Gastroesophageal sphincter (tissue), 4 donors: ENCODE results near the gene VWCE. TPM values are rescaled to one million over a fixed set of nuclear protein-coding genes. Genes with fewer than 3 reads are reported as not detected.

ENCODE experiments used
- ATAC-seq: fragments of 150-250 bp; one replicate; pipeline ENCODE4 v1.9.1; 2016; ENCODE audit warnings: mild to moderate bottlenecking, moderate library complexity
- H3K27ac ChIP-seq, 4 donors: fragments of 200-600 bp; sonication (generic) in 3 of 4; 1 replicate in 3 of 4; 2 replicates in 1 of 4; pipeline ENCODE4 v1.5.1; 2016 to 2019
- H3K27me3 ChIP-seq: fragments of 200-600 bp; sonication (generic); one replicate; pipeline ENCODE4 v1.5.1; 2019
- H3K36me3 ChIP-seq, 2 donors: fragments of 200-600 bp; sonication (generic); one replicate each; pipeline ENCODE4 v1.5.1; 2019; ENCODE audit warnings: control low read depth in 1 of 2
- H3K4me1 ChIP-seq, 3 donors: fragments of 200-600 bp; sonication (generic); 1 replicate in 2 of 3; 2 replicates in 1 of 3; pipeline ENCODE4 v1.5.1; 2016 to 2019; ENCODE audit warnings: control low read depth in 2 of 3
- H3K4me3 ChIP-seq, 2 donors: fragments of 200-600 bp; sonication (generic); one replicate each; pipeline ENCODE4 v1.5.1; 2019; ENCODE audit warnings: mild to moderate bottlenecking in 1 of 2, moderate library complexity in 1 of 2
- H3K9me3 ChIP-seq, 3 donors: fragments of 200-600 bp; sonication (generic); one replicate each; pipeline ENCODE4 v1.5.1; 2017 to 2019; ENCODE audit warnings: control low read depth in 2 of 3
- EP300 ChIP-seq: sonication (generic); formaldehyde crosslinking; IDR thresholded peaks from one replicate; pipeline ENCODE4 v1.6.1; 2017; ENCODE audit warnings: antibody characterized with exemption, mild to moderate bottlenecking
- POLR2A ChIP-seq, 2 donors: fragments of 450-650 bp; IDR thresholded peaks; one replicate each; pipeline ENCODE4 v1.6.1; 2017; ENCODE audit warnings: antibody characterized with exemption in 2 of 2, mild to moderate bottlenecking in 2 of 2, moderate library complexity in 1 of 2
- POLR2AphosphoS5 ChIP-seq: sonication (generic); formaldehyde crosslinking; IDR thresholded peaks from one replicate; pipeline ENCODE4 v1.6.1; 2017; ENCODE audit warnings: antibody characterized with exemption
- WGBS, 2 donors: methylation state at CpG; one replicate each; pipeline ENCODE4 v1.1.5; 2018; ENCODE audit warnings: low coverage in 1 of 2; 5-methylcytosine and 5-hydroxymethylcytosine counted together
- total RNA-seq, 4 donors: library from RNA; depleted of rRNA; stranded (reverse); fragments of >200 nt; gene quantifications; one replicate each; pipeline ENCODE4 v1.1.0, GENCODE V29; 2016
- TF ChIP-seq, protein P1 (sequence below), 4 experiments: fragments of 200-600 bp in 2 of 4; fragments of 450-650 bp in 2 of 4; sonication (generic) in 1 of 4; IDR thresholded peaks; one replicate each; pipeline ENCODE4 v1.5.1; 2017 to 2019; ENCODE audit warnings: antibody characterized with exemption in 4 of 4, mild to moderate bottlenecking in 2 of 4, moderate library complexity in 2 of 4

Gene VWCE
- total RNA-seq, 4 donors from 2014 or later, result 0.78 to 1.0 (median 0.94) TPM; not detected in 1

DNA sequence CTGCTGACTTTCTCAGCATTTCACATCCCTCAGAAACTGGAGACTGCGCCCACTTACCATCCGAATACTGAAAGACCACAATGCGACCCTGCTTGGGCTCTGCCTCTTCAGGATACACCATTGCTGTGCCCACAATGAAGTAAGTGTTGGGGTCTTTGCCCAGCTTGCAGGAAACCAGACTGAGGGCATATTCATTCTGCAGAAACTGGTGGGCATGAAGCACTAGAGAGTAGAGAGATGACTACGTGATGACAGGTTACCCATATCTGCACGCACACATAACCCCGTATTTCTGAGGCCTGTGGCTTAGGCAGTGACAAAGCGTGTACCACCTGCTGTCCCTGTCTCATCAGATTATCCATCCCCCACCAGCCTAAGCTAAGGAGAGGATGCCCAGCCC, 14.6 kb upstream of the VWCE start:
- TF ChIP-seq POLR2A (IDR thresholded peaks at IDR 0.05) (no peak), EP300 (no peak), POLR2AphosphoS5 (no peak)
- TF ChIP-seq, protein P1, sequence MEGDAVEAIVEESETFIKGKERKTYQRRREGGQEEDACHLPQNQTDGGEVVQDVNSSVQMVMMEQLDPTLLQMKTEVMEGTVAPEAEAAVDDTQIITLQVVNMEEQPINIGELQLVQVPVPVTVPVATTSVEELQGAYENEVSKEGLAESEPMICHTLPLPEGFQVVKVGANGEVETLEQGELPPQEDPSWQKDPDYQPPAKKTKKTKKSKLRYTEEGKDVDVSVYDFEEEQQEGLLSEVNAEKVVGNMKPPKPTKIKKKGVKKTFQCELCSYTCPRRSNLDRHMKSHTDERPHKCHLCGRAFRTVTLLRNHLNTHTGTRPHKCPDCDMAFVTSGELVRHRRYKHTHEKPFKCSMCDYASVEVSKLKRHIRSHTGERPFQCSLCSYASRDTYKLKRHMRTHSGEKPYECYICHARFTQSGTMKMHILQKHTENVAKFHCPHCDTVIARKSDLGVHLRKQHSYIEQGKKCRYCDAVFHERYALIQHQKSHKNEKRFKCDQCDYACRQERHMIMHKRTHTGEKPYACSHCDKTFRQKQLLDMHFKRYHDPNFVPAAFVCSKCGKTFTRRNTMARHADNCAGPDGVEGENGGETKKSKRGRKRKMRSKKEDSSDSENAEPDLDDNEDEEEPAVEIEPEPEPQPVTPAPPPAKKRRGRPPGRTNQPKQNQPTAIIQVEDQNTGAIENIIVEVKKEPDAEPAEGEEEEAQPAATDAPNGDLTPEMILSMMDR (IDR thresholded peaks at IDR 0.05), result no peak
- no peaks in the 10 kb centered on the region for H3K27me3 ChIP-seq
- no peaks in the 10 kb centered on the region for H3K9me3 ChIP-seq
- no peak overlapping the region for H3K4me3 ChIP-seq
- WGBS, 2 donors, result 93% methylated on average over 6 to 7 of the region's 7 CpGs
- H3K36me3 ChIP-seq, result peaks cover 5 to 100% of the 10 kb centered on the region in 2 donors
- no peak overlapping the region for H3K27ac ChIP-seq
- no peaks in the 10 kb centered on the region for H3K4me1 ChIP-seq
- ATAC-seq, result no peak

DNA sequence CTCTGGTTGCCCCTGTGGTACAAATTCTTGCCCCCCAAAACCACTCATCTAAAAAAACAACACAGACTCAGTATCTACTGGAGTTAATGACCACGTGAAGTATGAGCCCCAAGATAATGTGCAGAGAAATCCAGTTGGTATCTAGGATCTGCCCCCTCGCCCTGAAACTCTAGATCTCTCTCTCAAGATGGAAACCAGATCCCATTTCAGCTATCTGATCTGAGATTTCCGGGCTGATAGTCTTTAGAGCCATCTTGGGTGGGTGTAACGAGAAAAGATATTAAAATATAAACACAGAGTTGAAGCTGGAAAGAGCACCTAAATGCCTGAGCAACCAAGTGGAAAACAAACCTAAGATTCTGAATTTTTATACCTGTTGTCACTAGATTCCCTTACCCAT, 14.0 kb upstream of the VWCE start:
- H3K4me3 ChIP-seq, result no peak overlapping the region
- H3K27ac ChIP-seq, result no peak overlapping the region
- no peaks in the 10 kb centered on the region for H3K27me3 ChIP-seq
- no peaks in the 10 kb centered on the region for H3K9me3 ChIP-seq
- TF ChIP-seq EP300, result no peak
- TF ChIP-seq, protein P1 (IDR thresholded peaks at IDR 0.05), result no peak
- no peaks in the 10 kb centered on the region for H3K4me1 ChIP-seq
- no peak for ATAC-seq
- H3K36me3 ChIP-seq, result peaks cover 5 to 100% of the 10 kb centered on the region in 2 donors
- WGBS, 2 donors, result 85 to 90% methylated on average over 4 of the region's 4 CpGs

- no peak for ATAC-seq
- 58% methylated on average over 1 of the region's 1 CpG; no CpG with 5 or more reads in 1 of the 2 donors for WGBS, 2 donors
- peaks cover 5 to 100% of the 10 kb centered on the region in 2 donors for H3K36me3 ChIP-seq
These were observed 12.2 kb upstream of the VWCE start for GRCh38 chr11:61307354-61307753.

GRCh38 chr11:61306221-61306620, 11.1 kb upstream of the VWCE start:
- no peak for ATAC-seq
- Histone ChIP-seq H3K4me1 (no peaks in the 10 kb centered on the region), H3K4me3 (no peak overlapping the region), H3K36me3 (peaks cover 5 to 100% of the 10 kb centered on the region in 2 donors), H3K27me3 (no peaks in the 10 kb centered on the region), H3K27ac (no peak overlapping the region), H3K9me3 (no peaks in the 10 kb centered on the region)
- 75 to 85% methylated on average over 1 of the region's 1 CpG for WGBS, 2 donors
- TF ChIP-seq POLR2AphosphoS5 (no peak), POLR2A (IDR thresholded peaks at IDR 0.05) (no peak), EP300 (no peak)
- TF ChIP-seq, protein P1 (IDR thresholded peaks at IDR 0.05), result no peak

More at GRCh38 chr11:61307354-61307753, 12.2 kb upstream of the VWCE start:
- no peaks in the 10 kb centered on the region for H3K4me1 ChIP-seq
- H3K27ac ChIP-seq, result no peak overlapping the region
- no peaks in the 10 kb centered on the region for H3K9me3 ChIP-seq
- no peak overlapping the region for H3K4me3 ChIP-seq
- H3K27me3 ChIP-seq, result no peaks in the 10 kb centered on the region
- TF ChIP-seq, protein P1 (IDR thresholded peaks at IDR 0.05), result no peak
- no peak for TF ChIP-seq POLR2A (IDR thresholded peaks at IDR 0.05)
- no peak for TF ChIP-seq POLR2AphosphoS5
- TF ChIP-seq EP300, result no peak

GRCh38 chr11:61305417-61305816, 10.3 kb upstream of the VWCE start:
- H3K4me3 ChIP-seq, result no peak overlapping the region
- H3K9me3 ChIP-seq, result no peaks in the 10 kb centered on the region
- no peak overlapping the region for H3K27ac ChIP-seq
- H3K36me3 ChIP-seq, result peaks cover 5 to 100% of the 10 kb centered on the region in 2 donors
- TF ChIP-seq, protein P1 (IDR thresholded peaks at IDR 0.05), result no peak
- no peak for TF ChIP-seq EP300
- TF ChIP-seq POLR2AphosphoS5, result no peak
- TF ChIP-seq POLR2A (IDR thresholded peaks at IDR 0.05), result no peak
- H3K4me1 ChIP-seq, result no peaks in the 10 kb centered on the region
- 93% methylated on average over 7 of the region's 7 CpGs; no CpG with 5 or more reads in 1 of the 2 donors for WGBS, 2 donors
- ATAC-seq, result no peak
- H3K27me3 ChIP-seq, result no peaks in the 10 kb centered on the region
